HG03432 (cell line): ENCODE measurements around the gene ABI2.
"Not testable (repeated sequence)": the region's sequence is repeated elsewhere in the genome, so short reads cannot be mapped to it uniquely, and the experiment has no call there.

ENCODE experiments used
- ATAC-seq: cut with Tn5 transposase; IDR thresholded peaks from one replicate; pipeline ENCODE4 v1.9.1; 2021; ENCODE audit warnings: mild to moderate bottlenecking, moderate library complexity; ENCODE audit not compliant: unreplicated experiment

The ABI2 gene

GRCh38 chr2:203352604-203353255 lies 24.5 kb downstream of the ABI2 start:
- no peak for ATAC-seq

DNA sequence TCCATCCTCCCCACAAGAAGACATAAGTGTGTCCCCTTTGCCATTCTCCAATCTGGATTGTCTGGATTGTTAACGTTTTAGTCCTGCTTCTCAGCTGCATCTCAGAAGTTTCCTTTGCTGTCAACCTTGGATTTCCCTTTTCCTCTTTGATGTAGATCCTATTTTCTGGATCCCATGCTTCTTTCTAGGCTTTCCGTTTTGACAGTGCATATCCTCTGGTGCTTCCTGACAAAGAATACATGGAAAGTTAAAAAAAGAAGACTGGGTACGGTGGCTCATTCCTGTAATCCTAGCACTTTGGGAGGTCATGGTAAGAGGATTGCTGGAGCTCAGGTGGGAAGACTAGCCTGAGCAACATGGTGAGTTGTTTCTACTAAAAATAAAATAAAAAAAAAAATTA lies 26.8 kb downstream of the ABI2 start:
- no peak for ATAC-seq

DNA sequence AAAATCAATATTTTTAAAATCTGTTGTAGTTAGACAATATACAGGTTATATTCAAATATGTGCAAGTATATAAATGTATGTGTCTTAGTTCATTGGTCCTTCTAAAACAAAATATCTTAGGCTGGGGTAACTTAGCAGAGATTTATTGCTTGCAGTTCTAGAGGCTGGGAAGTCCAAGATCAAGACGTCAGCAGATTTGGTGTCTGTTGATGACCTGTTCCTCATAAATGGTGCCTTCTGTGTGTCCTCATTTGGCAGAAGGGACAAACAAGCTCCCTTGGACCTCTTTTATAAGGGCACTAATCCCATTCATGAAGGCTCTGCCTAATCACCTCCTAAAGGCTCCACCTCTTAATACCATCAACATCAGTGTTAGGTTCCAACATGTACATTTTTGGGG lies 31.3 kb downstream of the ABI2 start:
- no peak for ATAC-seq

DNA sequence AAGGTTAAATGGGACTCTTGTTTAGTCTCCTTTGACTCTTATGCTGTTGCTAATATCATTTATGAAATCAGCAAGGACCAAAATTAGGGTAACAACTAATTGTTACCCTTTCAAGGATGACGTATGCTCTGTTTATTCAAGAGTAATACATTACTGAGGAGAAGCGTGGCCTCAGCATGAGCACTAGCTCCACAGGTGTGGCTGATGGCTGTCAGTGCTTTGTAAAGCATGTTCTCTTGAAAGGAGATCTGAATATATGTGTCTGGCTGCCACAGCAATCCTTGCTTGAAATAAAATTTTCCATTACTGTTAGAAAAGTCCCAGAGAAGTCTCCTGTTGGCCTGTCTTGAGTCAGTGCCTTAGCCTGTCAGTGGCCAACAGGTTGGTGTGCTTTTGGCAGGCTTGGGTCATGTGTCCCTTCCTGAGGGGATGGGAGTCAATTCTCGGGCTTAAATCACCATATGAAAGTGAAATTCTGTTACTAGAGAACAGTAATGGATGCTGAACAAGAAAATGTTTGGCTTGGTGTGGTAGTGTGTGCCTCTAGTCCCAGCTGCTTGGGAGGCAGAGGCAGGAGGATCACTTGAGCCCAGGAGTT lies 32.7 kb downstream of the ABI2 start:
- no peak for ATAC-seq

DNA sequence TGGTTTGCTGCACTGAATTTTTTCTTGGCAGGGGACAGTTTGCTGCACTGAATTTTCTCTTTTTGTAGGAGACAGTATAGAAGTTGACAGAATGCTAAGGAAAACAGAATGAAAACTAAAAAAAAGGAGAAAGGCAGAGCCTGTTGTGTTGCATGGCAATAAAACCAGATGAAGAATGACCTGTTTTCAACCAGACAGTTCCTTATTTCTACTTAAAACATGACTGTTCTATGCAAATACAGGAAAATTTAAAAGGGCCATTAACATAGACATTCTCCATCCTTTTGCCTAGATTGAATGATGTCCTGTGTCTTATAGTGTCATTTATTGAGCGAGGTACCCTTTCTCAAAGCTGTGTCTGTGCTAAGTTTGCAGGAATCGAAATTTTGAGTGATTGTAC lies 33.3 kb downstream of the ABI2 start:
- ATAC-seq: no peak

DNA sequence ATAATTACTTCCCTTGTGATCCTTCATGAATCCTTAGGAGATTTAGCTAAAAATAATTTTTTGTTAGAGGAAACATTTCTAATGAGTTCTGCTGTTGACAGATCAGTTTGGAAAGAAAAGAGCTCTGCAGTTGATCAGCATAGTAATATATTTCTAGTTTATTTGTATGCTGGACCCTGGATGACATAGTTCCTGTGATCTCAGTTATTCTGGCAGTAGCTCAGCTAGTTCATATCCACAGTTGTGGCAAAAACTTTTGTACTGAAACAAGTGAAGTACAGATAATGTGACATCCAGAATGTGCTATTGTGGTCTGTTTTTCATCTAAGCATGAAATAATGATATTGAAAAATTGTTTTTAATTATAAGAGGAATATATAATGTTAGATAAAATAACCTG lies 33.7 kb downstream of the ABI2 start:
- no peak for ATAC-seq

DNA sequence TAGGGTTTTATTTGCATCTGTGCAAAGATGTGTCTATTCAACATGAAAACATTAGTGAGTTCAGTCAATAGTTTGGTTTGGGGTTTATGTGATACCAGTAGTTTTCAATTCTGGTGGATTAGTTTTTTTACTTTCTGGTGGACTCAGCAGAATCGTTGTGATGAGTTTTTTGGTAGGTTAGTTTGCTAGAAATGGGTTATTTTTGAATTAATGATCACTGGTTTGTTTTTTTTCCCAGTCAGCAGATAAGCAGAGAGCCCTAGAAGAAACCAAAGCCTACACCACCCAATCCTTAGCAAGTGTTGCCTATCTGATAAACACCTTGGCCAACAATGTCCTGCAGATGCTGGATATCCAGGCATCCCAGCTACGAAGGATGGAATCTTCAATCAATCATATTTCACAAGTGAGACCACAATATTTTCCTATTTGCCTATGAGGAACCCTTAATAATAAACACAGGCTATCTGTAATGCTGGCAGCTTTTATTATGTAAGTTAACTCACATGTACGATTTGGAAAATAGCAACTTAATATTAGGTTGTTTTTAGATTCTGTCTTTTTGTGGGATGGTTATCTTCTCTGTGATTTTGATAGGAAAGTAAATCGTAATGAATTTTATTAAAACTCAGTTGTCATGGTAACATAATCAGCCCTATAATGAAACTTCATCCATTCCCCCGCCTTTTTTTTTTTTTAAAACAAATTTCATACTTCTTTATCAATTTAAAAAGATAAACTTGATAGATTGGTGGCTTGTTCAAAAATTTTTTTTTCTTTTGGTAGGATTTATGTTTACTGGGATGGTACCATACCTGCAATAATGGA lies 38.7 kb downstream of the ABI2 start:
- ATAC-seq: no peak

DNA sequence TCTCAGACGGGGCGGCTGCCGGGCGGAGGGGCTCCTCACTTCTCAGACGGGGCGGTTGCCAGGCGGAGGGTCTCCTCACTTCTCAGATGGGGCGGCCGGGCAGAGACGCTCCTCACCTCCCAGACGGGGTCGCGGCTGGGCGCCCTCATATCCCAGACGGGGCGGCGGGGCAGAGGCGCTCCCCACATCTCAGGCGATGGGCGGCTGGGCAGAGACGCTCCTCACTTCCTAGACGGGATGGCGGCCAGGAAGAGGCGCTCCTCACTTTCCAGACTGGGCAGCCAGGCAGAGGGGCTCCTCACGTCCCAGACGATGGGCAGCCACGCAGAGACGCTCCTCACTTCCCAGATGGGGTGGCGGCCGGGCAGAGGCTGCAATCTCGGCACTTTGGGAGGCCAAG lies 44.5 kb downstream of the ABI2 start:
- ATAC-seq: not testable (repeated sequence)

GRCh38 chr2:203376173-203376572 lies 48.0 kb downstream of the ABI2 start:
- ATAC-seq: no peak

DNA sequence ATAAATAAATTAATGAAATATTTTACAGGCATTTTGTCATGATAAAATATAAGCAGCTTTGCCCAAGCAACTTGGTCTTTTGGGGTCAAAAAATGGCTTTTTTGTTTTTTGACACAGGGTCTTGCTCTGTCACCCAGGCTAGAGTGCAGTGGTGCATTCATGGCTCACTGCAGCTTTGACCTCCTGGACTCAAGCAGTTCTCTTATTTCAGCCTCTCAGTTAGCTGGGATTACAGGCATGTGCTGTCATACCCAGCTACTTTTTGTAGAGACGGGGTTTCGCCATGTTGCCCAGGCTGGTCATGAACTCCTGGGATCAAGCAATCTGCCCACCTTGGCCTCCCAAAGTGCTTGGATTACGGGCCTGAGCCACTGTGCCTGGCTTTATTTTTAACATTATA lies 51.0 kb downstream of the ABI2 start:
- no peak for ATAC-seq

DNA sequence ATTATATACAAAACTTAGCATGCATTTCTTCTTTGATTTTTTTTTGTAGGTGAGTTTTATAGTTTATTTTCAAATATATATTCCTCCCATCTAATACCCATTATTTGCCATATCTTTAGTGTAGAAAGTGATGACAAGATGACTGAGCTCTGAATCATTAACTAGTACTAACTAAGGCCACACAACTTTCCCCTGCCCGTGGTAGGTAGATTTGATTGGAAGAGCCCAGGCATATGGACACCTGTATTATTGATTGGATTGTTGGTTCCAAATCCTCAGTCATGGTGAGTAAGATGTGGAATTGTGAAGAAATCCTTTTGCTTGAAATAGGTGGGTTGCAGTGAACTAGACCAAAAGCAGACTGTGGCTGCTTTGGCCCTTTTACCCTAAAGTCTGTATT lies 54.8 kb downstream of the ABI2 start:
- ATAC-seq: no peak

- not testable (repeated sequence) for ATAC-seq
Measured at GRCh38 chr2:203388153-203388552, 60.0 kb downstream of the ABI2 start.

DNA sequence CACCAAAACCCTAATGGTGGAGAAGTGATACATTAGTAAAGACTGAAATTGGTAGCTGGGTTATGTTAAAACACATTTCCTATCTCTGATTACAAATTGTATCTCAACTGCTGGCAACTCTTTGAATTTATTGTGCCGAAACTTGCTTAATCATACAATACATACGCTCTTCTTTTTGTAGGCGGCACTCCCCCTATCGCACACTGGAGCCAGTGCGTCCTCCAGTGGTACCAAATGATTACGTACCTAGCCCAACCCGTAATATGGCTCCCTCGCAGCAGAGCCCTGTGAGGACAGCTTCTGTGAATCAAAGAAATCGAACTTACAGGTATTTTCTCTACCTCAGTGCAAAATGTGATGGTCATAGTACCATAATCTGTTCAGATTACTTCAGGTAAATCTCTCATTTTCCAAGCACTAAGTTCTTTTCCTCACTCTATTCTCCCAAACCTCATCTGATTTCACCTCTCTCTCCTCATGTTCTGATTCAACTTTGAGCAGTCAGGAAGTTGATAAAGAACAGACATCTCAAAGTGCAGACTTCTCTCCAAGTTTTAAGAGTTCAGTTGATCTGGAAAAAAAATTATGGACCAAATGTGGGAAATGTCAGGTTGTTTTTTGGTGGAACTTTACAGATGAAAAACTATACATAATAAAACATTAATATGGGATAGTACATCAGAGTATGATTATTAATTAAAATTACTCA lies 66.5 kb downstream of the ABI2 start:
- no peak for ATAC-seq

DNA sequence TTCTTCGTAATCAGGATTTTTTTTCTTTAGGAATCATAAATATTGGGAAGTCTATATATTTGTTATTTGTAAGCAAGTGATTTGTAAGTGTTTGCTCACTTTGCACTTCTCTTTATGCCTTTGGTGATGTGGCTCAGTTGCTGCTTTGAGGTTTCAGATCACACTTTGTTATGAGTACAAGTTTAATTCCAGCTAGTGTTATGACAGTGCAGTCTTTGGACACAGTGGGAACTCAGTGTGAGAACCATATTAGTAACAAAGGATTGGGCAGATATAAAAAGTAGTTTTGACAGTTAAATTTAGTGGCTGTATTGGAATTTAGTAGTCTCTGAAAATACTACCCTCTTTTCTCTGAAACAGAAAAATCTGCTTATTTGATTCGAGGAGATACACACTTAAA lies 67.7 kb downstream of the ABI2 start:
- no peak for ATAC-seq

GRCh38 chr2:203396667-203397066 lies 68.5 kb downstream of the ABI2 start:
- ATAC-seq: no peak

GRCh38 chr2:203399031-203399430 lies 70.8 kb downstream of the ABI2 start:
- ATAC-seq: no peak

GRCh38 chr2:203400805-203401585 lies 72.8 kb downstream of the ABI2 start:
- no peak for ATAC-seq

DNA sequence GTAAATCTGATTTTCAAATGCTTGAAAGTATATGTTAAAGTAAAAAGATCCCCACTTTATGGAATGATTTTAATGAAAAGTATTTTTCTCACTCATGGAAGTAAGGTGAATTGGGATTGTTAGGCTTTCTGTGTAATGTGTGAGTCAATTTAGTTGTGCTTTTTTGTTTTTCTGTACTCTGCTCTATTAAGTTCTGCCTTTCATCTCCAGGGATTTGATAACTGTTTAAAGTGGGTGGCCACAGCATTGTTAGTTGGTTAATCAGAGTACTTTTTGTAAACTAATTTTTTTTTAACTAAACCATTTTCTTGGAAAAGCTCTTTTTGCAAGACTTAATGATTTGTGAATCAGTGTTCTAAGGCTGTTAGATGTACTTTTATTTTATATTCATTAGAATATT lies 76.8 kb downstream of the ABI2 start:
- ATAC-seq: no peak

DNA sequence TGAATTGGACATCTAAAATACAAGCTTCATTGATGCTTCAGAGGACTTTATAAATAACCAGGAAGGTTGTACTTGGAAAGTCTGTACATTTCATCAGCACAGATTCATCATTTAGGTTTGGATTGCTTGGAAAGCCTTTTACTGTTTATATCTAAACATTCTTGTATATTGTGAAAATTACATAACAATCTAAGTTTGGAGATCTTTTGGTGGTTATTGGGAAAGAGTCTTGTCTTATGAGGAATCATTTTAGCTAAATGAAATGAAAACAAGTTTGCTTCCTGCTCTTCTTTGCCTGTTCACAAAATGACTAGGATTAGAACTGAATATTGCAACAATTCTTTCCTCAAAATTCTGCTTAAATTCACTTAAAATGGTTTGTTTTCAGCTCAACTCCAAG lies 79.3 kb downstream of the ABI2 start:
- ATAC-seq: no peak

DNA sequence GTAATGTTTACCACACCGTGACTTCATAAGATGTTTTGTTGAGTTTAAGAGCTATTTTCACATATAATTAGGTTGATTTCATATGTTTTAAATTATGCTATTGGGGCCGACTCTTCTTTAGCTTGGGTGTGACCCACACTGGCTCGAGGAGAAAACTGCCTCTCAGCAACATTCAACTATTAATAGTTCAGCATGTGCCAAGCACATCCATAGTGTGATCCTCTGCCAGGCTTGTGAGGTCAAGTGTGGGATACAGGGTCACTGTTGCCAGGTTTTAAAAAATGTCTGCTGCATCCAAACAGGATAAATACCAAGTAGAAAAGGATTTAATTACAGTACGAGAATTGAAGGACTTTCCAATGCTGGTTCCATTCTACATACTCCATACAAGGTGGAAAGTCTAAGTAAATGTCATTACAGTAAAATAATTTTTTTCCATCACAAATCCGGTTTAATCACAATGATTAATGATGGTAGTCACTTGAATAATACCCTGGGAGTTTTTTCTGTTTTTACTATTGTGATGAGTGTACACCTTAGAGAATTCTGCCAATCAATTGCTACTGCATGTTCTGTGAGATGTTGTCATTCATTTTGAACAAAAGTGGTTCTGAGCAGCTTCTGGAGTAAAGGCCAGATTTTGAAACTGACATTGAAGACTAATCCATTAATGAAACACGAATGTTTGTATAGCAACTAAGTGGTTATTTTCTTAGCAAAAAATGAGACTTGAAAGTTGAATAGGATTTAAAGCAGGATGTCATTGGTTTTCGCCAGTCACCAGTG lies 84.5 kb downstream of the ABI2 start:
- no peak for ATAC-seq
